NCI-H2196 (cell line): Measurements from ENCODE around the gene COA7.
A peak's percentile ranks its signal among the peaks of the same experiment; 100 is the strongest.
"Not testable (repeated sequence)": the region's sequence is repeated elsewhere in the genome, so short reads cannot be mapped to it uniquely, and the experiment has no call there.

ENCODE experiments used
- DNase-seq: peaks from one replicate; lab custom pipeline; 2025; ENCODE audit not compliant: unreplicated experiment; lab: John Stamatoyannopoulos, UW

Gene COA7

DNA sequence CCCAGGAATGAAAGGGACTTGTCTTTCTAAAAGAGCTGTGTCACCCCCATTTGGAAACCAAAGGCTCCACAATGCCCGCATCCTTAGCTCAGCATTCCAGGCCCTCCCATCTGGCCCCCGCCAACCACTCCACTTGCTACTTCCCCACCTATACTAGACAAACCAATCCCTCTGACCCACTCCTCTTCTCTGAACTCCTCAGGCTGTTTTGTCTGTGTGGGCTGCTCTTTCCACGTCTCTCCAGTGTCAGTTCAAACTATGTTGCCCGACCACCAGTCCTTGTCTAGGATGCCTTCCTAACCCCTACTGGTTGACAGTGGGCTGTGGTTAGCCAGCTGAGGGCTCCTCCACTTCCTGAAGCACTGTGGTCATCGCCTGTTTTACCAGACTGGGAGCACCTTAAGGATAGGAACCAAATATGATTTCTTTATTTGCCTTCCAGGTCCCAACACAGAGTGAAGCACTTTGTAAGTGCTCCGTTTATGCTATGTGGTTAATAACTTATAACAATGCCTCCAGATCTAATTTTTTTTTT, 8.1 kb upstream of the COA7 start:
- DNase-seq, result no peak

DNA sequence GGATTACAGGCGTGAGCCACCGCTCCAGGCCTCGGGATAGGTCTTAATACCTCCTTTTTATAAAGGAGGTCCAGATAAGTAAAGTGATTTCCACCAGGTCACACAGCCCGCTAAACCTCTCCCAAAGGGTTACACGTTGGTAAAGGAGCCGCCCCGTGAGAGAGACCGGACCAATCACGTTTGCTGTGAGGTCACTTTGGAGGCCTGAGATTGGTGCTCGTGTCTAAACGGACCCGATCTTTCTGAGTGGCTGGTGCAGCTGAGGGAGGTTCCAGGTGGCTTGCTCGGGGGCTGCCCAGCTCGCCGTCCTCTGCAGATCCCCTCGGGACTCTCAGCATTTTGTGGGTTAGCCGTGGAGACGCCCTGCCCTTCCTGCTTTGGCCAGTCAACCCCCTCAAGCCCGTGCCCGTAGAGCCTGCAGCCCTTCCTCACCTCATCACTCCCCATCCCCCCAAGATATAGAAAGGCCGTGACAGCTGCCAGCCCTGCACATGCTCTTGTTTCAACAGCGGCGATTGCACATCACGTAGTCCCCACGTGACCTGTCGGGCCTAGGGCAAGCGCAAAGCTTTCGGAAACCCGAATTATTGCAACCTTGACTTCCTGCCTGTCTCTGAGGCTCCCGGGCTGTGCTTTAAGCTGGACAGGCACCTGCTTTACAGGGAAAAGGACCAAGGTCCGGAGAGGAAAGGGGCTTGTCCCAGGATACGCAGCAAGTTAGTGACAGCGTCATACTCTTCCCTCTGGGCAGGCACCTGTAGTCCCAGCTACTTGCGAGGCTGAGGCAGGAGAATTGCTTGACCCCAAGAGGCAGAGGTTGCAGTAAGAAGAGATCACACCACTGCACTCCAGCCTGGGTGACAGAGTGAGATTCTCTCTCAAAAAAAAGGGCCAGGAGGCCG, 5.0 kb upstream of the COA7 start:
- peak; percentile 75 for DNase-seq

DNA sequence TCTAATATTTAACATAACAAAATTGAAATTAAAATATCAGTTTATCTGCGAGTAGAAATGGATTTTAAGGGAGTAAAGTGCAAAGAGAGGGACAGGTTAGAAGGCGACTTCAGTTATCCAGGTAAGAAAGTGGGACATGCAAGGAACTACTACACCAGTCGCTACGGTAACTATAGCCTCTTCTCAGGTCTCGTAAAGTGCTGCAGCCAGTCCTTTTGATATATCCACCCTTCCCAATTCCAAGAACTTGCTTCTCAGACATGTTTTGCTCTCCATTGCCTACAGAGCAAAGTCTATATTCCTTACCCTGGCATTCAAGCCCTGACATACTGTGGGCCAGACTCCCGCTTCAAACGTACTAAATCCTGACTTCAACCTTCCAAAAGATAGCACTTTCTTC, 2.5 kb downstream of the COA7 start:
- DNase-seq, result no peak

DNA sequence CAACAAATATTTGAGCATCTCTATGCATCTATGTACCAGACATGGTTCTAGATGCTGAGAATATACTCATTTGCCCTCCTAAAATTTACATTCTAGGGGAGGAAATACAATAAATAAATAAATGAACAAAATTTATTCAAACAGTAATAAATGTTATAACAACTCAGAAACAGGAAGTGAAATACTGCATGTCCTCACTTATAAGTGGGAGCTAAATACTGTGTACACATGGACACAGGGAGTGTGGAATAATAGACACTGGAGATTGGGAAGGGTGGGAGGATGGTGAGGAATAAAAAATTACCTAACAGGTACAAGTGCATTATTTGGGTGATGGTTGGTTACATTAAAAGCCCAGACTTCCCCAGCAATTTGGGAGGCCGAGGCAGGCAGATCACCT, 4.3 kb downstream of the COA7 start:
- DNase-seq, result no peak

DNA sequence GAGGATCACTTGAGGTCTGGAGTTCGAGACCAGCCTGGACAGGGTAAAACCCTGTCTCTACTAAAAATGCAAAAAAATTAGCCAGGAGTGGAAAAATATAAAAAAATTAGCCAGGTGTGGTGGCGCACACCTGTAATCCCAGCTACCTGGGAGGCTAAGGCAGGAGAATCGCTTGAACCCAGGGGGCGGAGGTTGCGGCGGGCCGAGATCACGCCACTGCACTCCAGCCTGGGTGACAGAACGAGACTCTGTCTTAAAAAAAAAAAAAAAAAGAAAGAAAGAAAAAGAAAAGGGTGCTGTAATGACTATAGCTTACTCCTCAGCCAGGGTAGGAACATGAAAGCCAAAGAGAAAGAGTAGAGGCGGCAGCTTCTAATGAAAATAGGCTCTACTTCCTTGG, 4.8 kb downstream of the COA7 start:
- not testable (repeated sequence) for DNase-seq

DNA sequence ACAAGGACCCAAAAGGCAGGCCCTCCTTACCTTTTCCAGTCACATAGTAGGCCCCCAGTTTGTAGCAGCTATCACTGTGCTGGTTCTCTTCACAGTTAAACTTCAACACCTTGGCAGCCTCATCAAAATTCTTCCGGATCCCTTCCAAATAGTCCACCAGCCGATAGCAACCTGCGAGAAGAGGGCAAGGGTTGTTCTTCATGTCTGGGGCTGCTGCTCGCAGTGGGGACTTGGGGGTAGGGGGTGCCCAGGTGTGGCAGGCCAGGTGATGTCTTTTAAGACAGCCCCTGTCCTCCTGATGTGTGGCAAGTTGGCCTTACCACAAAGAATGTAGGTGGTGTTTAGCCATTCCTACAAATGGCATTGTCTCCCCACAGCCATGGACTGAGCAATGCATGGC, 5.5 kb downstream of the COA7 start:
- no peak for DNase-seq

DNA sequence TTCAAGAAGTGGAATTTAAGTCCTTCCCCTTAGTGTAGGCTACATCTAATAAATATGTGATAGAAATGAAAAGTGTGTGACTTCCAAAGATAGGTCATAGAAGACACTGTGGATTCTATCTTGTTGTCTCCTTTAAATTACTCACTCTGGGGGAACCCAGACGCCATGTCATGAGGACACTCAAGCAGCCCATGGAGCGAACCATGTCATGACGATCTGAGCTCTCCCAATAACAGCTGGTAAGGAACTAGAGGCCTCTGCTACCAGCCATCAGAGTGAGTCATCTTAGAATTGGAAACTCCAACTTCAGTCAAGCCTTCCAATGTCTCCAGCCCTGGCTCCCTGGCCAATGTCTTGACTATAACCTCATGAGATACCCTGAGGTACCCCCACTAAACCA, 6.3 kb downstream of the COA7 start:
- DNase-seq, result no peak

DNA sequence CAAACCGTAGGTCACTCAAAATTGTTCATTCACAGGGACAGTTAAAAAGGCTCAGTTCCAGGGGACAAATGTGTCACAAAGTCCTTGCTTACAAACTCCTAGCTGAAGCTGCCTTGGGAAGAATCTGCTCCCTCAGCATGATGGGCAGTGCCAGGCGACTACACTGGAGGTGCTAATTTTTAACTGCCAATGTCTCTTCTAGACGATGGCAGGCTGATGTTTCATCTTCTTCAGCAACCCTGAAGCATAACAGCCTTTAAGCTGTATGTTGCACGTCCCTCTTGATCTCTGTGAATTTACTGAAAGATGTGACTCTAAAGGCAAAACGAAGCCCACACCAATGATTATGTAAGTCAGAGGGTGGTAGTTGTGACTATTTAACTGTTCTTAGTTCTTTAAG, 11.3 kb downstream of the COA7 start:
- no peak for DNase-seq

DNA sequence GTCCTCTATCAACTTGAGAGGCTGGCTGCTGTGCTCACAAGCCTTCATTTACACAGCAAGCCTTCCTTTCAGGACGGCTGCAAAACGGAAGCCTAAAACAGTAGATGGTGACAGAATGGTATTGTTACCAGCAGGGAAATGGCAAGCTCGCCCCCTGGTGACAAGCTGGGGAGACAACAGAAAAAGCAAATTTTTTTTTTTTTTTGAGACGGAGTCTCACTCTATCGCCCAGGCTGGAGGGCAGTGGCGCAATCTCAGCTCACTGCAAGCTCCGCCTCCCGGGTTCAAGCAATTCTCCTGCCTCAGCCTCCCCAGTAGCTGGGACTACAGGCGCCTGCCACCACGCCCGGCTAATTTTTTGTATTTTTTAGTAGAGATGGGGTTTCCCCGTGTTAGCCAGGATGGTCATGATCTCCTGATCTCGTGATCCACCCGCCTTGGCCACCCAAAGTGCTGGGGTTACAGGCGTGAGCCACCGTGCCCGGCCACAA, 11.8 kb downstream of the COA7 start:
- peak; percentile 69 for DNase-seq

DNA sequence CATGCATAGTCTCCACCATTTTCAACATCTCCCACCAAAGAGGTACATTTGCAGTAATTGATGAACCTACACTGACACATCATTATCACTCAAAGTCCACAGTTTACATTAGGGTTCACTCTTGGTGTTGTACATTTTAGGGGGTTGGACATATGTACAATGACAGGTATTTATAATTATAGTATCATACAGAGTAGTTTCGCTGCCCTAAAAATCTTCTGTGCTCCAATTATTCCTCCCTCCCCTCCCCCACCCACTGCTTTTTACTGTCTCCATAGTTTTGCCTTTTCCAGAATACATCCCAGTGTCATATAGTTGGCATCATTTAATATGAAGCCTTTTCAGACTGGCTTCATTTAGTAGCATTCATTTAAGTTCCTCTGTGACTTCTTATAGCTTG, 13.6 kb downstream of the COA7 start:
- no peak for DNase-seq

DNA sequence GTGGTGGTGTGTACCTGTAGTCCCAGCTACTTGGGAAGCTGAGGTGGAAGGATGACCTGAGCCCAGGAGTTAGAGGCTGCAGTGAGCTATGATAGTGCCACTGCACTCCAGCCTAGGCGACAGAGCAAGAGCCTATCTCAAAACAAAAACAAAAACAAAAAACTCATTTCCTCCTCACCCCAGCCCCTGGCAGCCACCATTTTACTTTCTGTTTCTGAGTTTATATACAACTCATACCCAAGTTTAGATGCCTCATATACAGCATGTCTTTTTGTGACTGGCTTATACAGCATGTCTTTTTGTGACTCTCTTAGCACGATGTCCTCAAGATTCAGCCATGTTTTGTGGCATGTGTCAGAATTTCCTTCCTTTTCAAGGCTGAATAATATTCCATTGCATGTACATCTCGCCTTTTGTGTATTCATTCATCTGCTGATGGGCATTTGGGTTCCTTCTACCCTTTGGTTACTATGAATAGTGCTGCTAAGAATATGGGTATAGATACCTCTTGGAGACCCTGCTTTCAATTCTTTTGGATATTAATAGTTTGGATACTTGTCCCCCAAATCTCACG, 14.7 kb downstream of the COA7 start:
- DNase-seq, result no peak

DNA sequence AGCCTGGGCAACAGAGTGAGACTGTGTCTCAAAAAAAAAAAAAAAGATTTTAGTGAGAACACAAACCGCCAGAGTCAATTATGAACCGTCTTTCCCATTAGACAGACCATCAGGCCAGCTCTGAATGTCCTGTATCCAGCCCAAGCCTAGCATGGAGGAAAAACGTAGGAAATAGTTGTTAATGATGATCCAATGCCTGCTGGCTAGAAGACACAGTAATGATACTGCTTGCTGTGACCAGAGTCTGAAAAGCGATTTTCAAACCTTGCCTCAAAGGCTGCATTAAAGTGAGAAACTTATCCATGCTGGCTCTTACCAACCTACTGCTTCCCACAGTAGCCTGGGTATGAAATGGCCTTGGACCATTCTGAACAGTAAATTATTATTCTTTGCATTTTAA, 17.0 kb downstream of the COA7 start:
- no peak for DNase-seq

DNA sequence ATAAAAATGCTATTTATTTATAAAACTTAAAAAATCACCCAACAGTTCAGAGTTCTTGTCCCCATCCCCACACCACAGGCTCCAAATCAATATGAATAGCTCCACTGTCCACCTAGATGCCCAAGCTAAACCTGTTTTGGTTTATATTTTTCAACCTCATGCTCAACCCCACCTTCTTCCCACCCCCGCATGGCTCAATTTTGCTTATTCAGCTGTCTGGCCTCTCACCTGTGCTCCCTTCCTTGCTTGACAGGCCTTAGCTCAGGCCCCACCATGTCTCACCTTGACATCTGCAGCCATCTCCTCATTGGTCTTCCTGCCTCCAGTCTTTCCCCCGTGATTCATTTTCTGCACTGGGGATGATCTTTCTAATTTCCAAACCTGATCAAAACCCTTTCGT, 17.8 kb downstream of the COA7 start:
- DNase-seq, result no peak

DNA sequence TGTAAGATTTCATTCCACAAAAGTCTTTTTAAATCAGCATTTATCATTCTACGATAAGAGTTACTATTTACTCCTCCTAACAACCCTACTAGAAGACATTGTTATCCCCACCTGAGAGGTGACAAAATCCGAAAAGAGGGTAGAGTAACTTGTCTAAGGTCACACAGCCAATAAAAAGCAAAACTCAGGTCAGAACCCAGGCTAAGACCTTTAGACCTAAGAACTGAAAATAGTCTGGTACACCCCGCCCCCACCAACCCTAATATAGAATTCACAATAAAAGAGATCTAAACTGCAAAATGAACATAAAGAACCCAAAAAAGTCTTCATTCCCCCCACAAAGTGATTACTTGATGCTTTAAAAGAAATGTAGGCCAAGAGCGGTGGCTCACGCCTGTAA, 18.6 kb downstream of the COA7 start:
- DNase-seq, result no peak

DNA sequence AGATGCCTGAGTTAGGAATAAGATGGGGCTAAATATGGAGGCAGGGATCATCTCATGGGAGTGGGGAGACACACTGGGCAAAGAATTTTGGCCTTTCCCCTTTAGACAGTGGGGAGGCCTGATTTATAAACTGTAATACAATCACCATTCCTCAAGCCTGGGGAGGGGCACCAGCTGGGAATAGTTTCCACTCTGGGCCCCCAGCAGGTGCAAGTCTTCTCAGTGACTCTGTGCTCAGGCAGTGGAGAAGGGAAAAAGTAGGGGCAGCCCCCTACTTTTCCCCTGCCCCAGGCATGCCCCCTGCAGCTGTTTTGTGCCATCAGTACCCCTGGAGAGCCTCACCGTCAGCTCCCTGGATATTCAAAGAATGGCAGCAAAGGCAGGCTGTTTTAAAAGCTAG, 19.1 kb downstream of the COA7 start:
- no peak for DNase-seq

DNA sequence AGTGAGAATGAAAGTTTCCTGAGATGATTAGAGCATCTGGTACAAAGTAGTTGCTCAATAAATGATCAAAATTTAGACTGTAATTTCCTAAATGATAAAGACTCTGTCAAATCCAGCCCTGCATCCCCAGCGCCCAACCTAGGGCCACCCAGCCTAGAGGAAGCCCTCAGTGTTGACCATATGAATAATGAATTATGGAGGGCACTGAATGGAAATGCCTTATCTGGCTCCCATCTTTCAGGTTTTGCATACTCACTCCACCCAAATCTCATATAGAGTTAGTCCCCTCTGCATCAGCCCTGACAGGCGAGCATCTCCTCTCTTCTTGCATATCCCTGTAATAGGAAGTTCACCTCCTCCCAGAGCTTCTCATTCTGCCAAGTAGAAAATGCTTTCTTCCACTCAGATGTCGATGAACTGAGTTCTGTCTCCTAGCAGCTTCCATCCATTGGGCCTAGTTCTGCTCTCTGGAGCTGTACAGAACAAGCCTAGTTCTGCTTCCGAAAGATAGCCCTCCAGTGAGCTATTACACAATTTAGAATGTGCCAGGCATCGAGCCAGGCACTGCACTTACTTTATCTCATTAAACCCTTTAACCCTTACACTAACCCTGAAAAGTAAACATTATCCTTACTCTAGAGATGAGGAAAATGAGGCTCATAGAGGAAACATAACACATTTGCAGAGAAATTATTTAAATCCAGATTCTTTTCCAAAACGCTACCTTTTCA, 20.9 kb downstream of the COA7 start:
- no peak for DNase-seq

DNA sequence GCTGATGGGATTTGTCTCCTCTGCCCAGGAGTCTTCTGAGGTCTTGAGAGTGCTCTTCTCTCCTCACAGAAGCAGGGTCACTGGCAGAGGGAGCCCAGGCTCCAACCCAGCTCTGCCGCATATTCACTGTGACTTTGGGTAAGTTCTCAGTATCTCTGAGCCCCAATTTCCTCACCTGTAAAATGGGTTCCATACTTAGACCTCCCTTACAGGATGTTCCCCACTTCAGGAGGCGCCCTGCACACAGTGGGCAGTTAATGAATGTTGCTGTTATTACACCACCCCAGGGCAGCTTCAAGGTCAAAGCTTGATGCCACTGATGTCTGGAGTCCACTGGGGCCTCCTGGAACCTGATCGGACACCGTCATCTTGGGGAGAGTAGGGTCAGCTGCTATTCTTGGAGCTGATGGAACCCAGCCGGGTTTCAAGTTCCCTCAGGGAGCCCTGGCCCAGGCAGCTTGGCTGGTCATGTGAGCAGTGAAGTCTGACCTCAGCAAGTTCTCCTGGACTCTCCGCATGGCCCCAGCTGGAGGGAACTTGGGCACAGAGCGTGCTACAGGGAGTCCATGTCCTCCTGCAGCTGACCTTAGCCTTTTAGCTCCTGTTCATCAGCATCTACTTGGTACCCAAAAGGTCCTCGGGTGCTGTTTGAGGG, 21.8 kb downstream of the COA7 start:
- DNase-seq, result no peak

DNA sequence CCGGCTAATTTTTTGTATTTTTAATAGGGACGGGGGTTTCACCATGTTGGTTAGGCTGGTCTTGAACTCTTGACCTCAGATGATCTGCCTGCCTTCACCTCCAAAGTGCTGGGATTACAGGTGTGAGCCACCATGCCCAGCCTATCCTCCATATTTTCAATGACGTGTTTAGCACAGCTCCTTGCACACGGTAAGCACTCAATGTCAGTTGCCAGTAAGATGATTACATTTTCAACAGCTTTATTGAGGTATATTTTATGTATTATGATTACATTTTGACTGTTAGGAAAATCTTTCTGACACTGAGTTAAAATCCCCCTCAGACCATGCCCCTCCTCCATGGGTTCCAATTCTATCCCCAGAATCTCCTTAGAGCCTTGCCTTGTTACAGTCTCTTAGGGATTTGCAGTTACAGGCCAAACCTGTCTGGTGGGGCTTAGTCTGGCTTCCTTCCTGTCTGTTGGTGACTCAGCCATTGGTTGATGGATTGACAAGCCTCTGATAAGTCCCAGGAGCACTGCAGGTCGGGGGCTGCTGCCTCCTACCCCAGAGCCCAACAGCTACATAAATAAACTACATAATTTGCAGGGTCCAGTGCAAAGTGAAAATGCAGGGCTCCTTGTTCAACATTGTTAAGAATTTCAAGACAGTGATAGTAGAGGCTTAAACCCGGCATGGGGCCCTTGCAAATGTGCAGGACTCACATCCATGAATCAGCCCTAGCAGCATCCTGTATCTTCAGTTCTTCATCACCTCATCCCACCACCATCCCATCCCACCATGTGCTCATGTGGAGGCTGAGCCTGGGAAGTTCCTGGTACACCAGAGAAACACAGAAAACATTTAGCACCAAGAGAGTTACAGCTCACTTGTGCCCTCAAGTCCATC, 23.4 kb downstream of the COA7 start:
- no peak for DNase-seq

DNA sequence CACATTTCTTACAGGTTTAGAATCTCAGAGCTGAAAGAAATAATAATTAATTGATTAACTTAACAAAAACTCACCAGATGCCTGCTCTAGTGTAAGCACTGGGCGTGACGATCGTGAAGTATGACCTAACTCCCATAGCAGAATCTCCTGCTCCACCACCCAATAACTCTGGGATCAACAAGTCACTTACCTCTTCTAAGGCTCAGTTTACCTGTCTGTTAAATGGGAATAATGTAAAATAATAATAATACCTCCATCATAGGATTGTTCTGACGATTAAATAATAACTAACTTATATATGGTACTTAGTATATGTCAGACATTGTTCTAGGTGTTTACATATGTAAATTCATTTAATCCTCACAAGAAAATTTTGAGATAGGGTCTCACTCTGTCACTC, 24.6 kb downstream of the COA7 start:
- no peak for DNase-seq

DNA sequence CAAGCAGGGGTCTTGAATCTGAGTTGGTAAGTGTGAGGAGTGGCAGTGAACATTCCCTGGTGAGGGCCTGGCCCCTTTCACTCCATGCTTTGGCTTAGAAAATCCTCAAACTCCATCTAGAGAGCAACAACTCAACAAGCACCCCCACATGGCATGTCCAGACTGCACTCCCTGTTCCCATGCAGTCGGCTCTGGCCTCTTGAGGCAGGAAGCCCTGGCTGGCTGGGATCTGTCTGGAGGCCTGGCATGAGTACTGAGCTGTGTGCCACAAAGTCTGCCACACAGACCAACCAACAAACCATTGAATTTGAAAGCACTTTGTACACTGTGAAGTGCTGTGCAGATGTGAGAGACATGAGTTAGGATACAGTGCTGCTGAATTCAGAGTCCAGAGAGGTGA, 25.2 kb downstream of the COA7 start:
- DNase-seq, result no peak
